ACC112 (cell line): Measurements from ENCODE around the gene UAP1.
A peak's percentile ranks its signal among the peaks of the same experiment; 100 is the strongest.
"Not testable (repeated sequence)": the region's sequence is repeated elsewhere in the genome, so short reads cannot be mapped to it uniquely, and the experiment has no call there.

Source experiments
- H2AFZ ChIP-seq: fragments of 200-600 bp; sonication (generic); one replicate; pipeline ENCODE4 v1.6.0; 2017; ENCODE audit warnings: antibody characterized with exemption, low read length; ENCODE audit not compliant: unreplicated experiment
- H3K27ac ChIP-seq: fragments of 200-600 bp; sonication (generic); 2 replicates; pipeline ENCODE4 v1.5.1; 2014; ENCODE audit warnings: low read depth, mild to moderate bottlenecking, antibody characterized with exemption, low read length, moderate library complexity
- H3K27me3 ChIP-seq: fragments of 200-600 bp; sonication (generic); 2 replicates; pipeline ENCODE4 v1.6.1; 2014; ENCODE audit warnings: mild to moderate bottlenecking, antibody characterized with exemption, low read length, moderate library complexity, mixed read lengths; ENCODE audit not compliant: insufficient read depth
- H3K36me3 ChIP-seq: fragments of 200-600 bp; sonication (generic); 2 replicates; pipeline ENCODE4 v1.6.1; 2016; ENCODE audit warnings: mild to moderate bottlenecking, antibody characterized with exemption, low read length, moderate library complexity, mixed read lengths; ENCODE audit not compliant: insufficient read depth
- H3K4me1 ChIP-seq: fragments of 200-600 bp; sonication (generic); one replicate; pipeline ENCODE4 v1.6.1; 2016; ENCODE audit warnings: low read length, mixed read lengths; ENCODE audit not compliant: insufficient read depth, unreplicated experiment, control insufficient read depth
- H3K4me3 ChIP-seq: fragments of 200-600 bp; sonication (generic); 2 replicates; pipeline ENCODE4 v1.5.1; 2014; ENCODE audit warnings: mild to moderate bottlenecking, low read depth, low read length
- H3K79me2 ChIP-seq: fragments of 200-600 bp; sonication (generic); one replicate; pipeline ENCODE4 v1.6.0; 2016; ENCODE audit warnings: low read length; ENCODE audit not compliant: control insufficient read depth, unreplicated experiment, insufficient read depth

UAP1 gene

DNA sequence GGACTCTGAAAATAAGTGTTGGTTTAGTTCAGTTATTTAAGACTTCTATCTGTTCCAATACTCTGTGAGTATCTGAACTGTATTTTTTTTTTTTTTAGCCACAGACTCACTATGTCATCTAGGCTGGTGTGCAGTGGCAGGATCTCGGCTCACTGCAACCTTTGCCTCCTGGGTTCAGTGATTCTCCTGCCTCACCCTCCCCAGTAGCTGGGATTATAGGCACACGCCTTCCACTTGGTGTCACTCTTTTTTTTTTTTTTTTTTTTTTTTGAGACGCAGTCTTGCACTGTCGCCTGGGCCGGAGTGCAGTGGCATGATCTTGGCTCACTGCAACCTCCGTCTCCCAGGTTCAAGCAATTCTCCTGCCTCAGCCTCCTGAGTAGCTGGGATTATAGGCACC is 21.4 kb downstream of the UAP1 start:
- H3K36me3 ChIP-seq: peaks cover 53% of the 10 kb centered on the region
- H3K4me1 ChIP-seq, H3K4me3 ChIP-seq, H3K27ac ChIP-seq, H2AFZ ChIP-seq, H3K27me3 ChIP-seq: not testable (repeated sequence)
- peaks cover 31% of the 10 kb centered on the region for H3K79me2 ChIP-seq

DNA sequence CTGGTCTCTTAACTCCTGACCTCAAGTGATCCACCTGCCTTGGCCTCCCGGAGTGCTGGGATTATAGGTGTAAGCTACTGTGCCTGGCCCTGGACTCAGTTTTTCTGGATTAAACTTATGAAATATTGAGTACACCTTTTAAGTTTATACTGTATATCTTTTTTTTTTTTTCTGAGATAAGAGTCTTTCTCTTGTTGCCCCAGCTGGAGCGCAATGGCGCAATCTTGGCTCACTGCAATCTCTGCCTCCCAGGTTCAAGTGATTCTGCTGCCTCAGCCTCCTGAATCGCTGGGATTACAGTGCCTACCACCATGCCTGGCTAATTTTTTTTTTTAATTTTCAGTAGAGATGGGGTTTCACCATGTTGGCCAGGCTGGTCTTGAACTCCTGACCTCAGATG is 23.6 kb downstream of the UAP1 start:
- Histone ChIP-seq H3K79me2 (peaks cover 26% of the 10 kb centered on the region), H3K36me3 (peaks cover 51% of the 10 kb centered on the region)
- not testable (repeated sequence) for H3K27ac ChIP-seq, H3K4me1 ChIP-seq, H3K27me3 ChIP-seq, H3K4me3 ChIP-seq, H2AFZ ChIP-seq

DNA sequence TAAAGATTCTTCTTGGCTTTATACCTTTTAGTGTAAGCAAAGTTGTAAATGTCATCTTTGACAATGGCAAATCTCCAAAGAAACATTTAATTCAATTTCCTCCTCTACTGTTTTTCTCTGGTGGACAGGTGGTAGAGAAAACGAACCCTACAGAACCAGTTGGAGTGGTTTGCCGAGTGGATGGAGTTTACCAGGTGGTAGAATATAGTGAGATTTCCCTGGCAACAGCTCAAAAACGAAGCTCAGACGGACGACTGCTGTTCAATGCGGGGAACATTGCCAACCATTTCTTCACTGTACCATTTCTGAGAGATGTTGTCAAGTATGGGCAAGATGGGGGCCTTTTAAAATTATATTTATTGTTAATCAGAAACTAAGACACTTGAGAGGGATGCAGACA is 25.8 kb downstream of the UAP1 start:
- H3K27me3 ChIP-seq: no peaks in the 10 kb centered on the region

DNA sequence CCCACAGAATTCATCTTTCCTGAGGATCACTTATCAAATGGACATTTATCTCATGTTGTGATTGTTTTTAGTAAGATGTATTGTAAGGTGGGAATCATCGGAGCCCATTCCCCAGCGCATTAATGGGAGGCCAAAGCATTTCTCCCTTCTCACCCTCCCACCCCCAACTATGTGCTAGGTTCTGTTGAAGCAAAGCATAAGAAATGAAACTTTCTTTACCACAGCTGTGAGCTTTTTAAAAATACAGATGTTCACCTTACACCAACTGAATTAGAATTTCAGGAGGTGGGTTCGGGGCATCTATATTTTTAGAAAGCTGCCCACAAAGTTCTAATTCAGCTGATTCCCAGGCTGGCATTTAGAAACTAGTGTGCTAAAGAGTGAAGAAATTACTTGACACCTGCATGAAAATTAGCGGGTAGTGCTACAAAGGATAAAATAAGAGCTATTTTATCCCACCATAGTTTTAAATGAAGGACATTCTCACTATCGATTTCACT is 26.3 kb downstream of the UAP1 start:
- peaks cover 20% of the 10 kb centered on the region for H3K79me2 ChIP-seq
- H3K27ac ChIP-seq: no peak overlapping the region
- H3K4me3 ChIP-seq: no peak overlapping the region
- H3K27me3 ChIP-seq: no peaks in the 10 kb centered on the region
- H3K4me1 ChIP-seq: no peaks in the 10 kb centered on the region
- H2AFZ ChIP-seq: no peak overlapping the region
- H3K36me3 ChIP-seq: peaks cover 44% of the 10 kb centered on the region

More for the DNA sequence above, 25.8 kb downstream of the UAP1 start:
- no peak overlapping the region for H3K27ac ChIP-seq
- H3K36me3 ChIP-seq: peaks cover 40% of the 10 kb centered on the region
- peaks cover 18% of the 10 kb centered on the region for H3K79me2 ChIP-seq
- no peaks in the 10 kb centered on the region for H3K4me1 ChIP-seq
- H3K4me3 ChIP-seq: no peak overlapping the region
- H2AFZ ChIP-seq: no peak overlapping the region

DNA sequence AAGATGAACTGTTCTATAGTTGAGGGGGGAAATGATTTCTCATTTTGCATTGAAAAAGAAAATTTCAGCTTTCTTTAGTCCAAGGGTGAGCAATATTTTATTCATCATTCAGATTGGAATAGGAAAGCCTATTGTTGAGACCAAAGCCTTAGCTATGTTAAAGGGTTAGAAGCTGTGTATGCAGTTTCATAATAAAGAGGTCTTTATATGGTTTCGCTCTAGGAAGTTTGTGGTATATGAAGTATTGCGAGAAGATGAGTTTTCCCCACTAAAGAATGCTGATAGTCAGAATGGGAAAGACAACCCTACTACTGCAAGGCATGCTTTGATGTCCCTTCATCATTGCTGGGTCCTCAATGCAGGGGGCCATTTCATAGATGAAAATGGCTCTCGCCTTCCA is 28.6 kb downstream of the UAP1 start:
- Histone ChIP-seq H3K27ac (no peak overlapping the region), H3K4me3 (no peak overlapping the region), H3K4me1 (no peaks in the 10 kb centered on the region), H2AFZ (no peak overlapping the region), H3K79me2 (peaks cover 22% of the 10 kb centered on the region), H3K27me3 (no peaks in the 10 kb centered on the region), H3K36me3 (peaks cover 53% of the 10 kb centered on the region)

DNA sequence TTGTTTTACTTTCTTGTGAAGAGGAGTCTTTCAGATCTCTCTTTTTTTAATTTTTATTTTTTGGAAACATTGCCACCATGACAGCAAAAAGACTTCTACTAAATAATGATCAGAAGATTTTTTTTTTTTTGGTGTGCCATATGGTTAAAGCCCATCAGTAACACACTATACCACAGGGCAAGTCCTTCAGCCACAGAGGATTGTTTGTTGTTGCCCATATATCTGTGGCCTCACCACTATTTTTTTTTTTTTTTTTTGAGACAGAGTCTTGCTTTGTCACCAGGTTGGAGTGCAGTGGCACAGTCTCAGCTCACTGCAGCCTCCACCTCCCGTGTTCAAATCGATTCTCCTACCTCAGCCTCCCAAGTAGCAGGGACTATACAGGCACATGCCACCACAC is 29.2 kb downstream of the UAP1 start:
- Histone ChIP-seq H3K36me3 (peaks cover 57% of the 10 kb centered on the region), H2AFZ (no peak overlapping the region), H3K4me3 (no peak overlapping the region), H3K27me3 (no peaks in the 10 kb centered on the region), H3K4me1 (no peaks in the 10 kb centered on the region), H3K79me2 (peaks cover 22% of the 10 kb centered on the region), H3K27ac (no peak overlapping the region)

DNA sequence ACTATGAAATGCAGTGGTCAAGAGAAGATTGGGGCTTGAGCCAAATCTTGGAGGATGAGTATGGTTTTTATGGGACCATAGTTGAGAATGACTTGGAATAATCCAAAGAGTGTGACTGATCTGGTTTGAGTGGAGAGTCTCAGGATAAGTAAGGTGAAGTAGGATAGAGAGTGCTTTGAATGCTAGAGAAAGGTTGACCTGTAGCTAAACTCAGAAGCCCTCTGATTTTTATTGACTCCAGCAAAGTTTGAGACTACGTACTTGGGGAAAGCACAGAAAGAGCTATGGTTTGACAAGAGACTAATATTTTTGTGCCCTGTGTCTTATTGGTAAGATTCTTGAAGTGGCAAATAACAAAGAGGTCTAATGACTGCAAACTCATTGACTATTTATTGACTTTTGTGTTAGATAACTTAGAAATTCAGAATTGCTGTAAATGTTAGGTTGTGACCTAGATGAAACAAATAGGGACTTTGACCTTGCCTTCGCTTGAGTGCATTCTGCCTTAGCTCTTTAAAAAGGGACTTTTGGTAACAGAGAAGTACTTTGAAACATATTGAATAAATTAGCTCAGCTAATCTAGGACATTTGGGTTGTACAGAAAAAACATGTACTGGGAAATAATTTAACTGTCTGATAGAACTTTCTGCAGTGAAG is 35.1 kb downstream of the UAP1 start:
- Histone ChIP-seq H3K27ac (no peak overlapping the region), H3K79me2 (peaks cover 9% of the 10 kb centered on the region), H2AFZ (no peak overlapping the region), H3K4me3 (no peak overlapping the region), H3K4me1 (peaks cover 6% of the 10 kb centered on the region), H3K36me3 (peaks cover 65% of the 10 kb centered on the region), H3K27me3 (no peaks in the 10 kb centered on the region)

DNA sequence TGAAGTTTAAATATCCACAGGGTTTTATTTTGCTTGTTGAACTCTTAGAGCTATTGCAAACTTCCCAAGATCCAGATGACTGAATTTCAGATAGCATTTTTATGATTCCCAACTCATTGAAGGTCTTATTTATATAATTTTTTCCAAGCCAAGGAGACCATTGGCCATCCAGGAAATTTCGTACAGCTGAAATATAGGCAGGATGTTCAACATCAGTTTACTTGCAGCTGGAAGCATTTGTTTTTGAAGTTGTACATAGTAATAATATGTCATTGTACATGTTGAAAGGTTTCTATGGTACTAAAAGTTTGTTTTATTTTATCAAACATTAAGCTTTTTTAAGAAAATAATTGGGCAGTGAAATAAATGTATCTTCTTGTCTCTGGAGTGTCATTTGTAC is 37.9 kb downstream of the UAP1 start:
- H3K27me3 ChIP-seq: no peaks in the 10 kb centered on the region
- peaks cover 18% of the 10 kb centered on the region for H3K4me1 ChIP-seq
- no peaks in the 10 kb centered on the region for H3K79me2 ChIP-seq
- H3K27ac ChIP-seq: no peak overlapping the region
- H2AFZ ChIP-seq: no peak overlapping the region
- peaks cover 69% of the 10 kb centered on the region for H3K36me3 ChIP-seq
- H3K4me3 ChIP-seq: no peak overlapping the region

DNA sequence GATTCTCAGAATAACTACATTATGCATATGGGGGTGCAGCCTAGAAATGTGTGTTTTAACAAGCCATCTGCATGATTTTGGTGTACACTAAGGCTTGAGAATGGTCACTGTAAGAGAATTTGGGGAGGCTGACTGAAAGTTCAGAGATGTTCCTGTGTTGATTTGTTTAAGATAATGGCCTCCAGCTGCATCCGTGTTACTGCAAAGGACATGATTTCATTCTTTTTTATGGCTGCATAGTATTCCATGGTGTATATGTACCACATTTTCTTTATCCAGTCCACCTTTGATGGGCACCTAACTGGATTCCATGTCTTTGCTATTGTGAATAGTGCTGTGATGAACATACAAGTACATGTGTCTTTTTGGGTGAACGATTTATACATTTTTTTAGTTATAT is 41.6 kb downstream of the UAP1 start:
- H3K4me3 ChIP-seq, H2AFZ ChIP-seq, H3K79me2 ChIP-seq, H3K27me3 ChIP-seq: not testable (repeated sequence)
- peaks cover 35% of the 10 kb centered on the region for H3K4me1 ChIP-seq
- peak overlapping the region; percentile 96; the same call in 1 of the 2 replicates for H3K27ac ChIP-seq
- H3K36me3 ChIP-seq: peaks cover 46% of the 10 kb centered on the region

DNA sequence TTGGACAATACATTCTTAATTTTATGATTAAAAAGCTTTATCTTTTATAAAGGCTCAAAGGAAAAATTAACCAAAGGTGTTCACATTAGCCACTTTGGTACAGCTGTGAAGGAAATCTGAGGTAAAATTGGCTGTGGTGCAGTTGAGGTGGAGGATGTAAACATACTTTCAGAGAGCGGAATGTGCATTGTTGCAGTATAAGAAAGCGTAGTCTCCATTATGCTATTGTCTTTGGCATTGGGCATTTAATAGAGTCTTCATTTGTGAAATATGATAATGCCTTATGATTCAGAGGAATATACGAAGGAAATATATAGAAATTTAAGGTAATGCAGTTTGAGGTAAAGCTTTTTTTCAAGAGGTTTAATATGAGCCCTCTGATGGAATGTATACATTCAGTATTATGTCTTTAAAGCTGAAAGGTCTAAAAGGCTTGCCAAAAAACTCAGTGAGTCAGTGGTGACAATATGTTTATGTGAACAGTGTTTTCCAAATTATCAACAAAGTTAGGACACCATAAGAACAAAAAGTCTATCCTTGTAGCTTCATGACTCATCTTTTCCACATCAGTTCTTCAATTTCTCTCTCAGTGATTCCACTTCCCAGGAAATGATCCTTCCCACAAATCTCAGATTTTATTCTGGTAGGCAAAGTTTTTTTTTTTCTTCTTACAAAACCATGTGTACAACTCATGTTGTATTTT is 43.9 kb downstream of the UAP1 start:
- peaks cover 35% of the 10 kb centered on the region for H3K4me1 ChIP-seq
- H3K36me3 ChIP-seq: peaks cover 32% of the 10 kb centered on the region
- H3K27ac ChIP-seq: peak overlapping the region; percentile 96
- no peaks in the 10 kb centered on the region for H3K27me3 ChIP-seq
- no peaks in the 10 kb centered on the region for H3K79me2 ChIP-seq
- no peak overlapping the region for H2AFZ ChIP-seq
- no peak overlapping the region for H3K4me3 ChIP-seq

DNA sequence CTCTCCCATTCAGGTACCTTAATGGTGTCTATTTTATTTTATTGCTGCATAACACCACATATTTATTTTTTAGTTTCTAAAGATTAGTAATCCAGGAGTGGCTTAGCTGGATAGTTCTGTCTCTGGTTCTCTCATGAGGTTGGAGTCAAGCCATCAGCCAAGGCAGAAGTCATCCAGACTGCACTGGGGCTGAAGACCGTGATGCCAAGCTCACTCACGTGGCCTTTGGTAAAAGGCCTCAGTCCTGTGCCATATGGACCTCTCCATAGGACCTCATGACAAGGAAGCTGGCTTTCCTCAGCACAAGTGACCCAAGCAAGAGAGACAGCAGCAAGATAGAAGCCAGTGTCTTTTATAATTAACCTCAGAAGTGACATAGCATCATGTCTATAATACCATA is 47.8 kb downstream of the UAP1 start:
- Histone ChIP-seq H3K27ac (no peak overlapping the region), H3K36me3 (peaks cover 3% of the 10 kb centered on the region; the same call in 1 of the 2 replicates), H3K4me3 (no peak overlapping the region), H2AFZ (no peak overlapping the region), H3K79me2 (no peaks in the 10 kb centered on the region), H3K27me3 (no peaks in the 10 kb centered on the region), H3K4me1 (peaks cover 33% of the 10 kb centered on the region)
